Measurements from ENCODE around the gene CBLC.

GRCh38 chr19:44840811-44841210 is 63.1 kb downstream of the CBLC start:
- TF ChIP-seq CTCF (conservative IDR thresholded peaks at IDR 0.05 in 1 of 2, IDR thresholded peaks at IDR 0.05 in 1 of 2; ENCODE audit: extremely low read depth in 1 of 2, insufficient read depth in 1 of 2, low read depth in 1 of 2, low read length in 2 of 2) (no peak), EZH2 (IDR thresholded peaks at IDR 0.05; ENCODE audit: borderline replicate concordance, low read length) (no peak)

Measured in mammary epithelial cell (primary cell).